NCI-H774 (cell line): ENCODE measurements around the gene RABGAP1.
A peak's percentile ranks its signal among the peaks of the same experiment; 100 is the strongest.

Experiments
- DNase-seq: peaks from one replicate; lab custom pipeline; 2025; lab: John Stamatoyannopoulos, UW

The RABGAP1 gene

GRCh38 chr9:122944960-122945888 is 4.4 kb downstream of the RABGAP1 start:
- DNase-seq = no peak

GRCh38 chr9:122946461-122947005 is 5.7 kb downstream of the RABGAP1 start:
- no peak for DNase-seq

GRCh38 chr9:122948313-122948712 is 7.5 kb downstream of the RABGAP1 start:
- no peak for DNase-seq

GRCh38 chr9:122949696-122950095 is 8.9 kb downstream of the RABGAP1 start:
- DNase-seq = no peak

GRCh38 chr9:122950263-122950662 is 9.4 kb downstream of the RABGAP1 start:
- DNase-seq = no peak

GRCh38 chr9:122951056-122951455 is 10.2 kb downstream of the RABGAP1 start:
- DNase-seq = no peak

GRCh38 chr9:122954253-122954691 is 13.5 kb downstream of the RABGAP1 start:
- DNase-seq = no peak

- DNase-seq = no peak
Measured at GRCh38 chr9:122955961-122956360, 15.1 kb downstream of the RABGAP1 start.

- DNase-seq = no peak
Measured at GRCh38 chr9:122961139-122961538, 20.3 kb downstream of the RABGAP1 start.

- DNase-seq = no peak
Measured at GRCh38 chr9:122975196-122975595, 34.4 kb downstream of the RABGAP1 start.

- DNase-seq = no peak
Measured at GRCh38 chr9:122978601-122979000, 37.8 kb downstream of the RABGAP1 start.

GRCh38 chr9:122986010-122986409 is 45.2 kb downstream of the RABGAP1 start:
- no peak for DNase-seq

- DNase-seq = no peak
Measured at GRCh38 chr9:122988141-122988540, 47.3 kb downstream of the RABGAP1 start.

GRCh38 chr9:122988920-122989621 is 48.3 kb downstream of the RABGAP1 start:
- DNase-seq = no peak

GRCh38 chr9:122991370-122991830 is 50.6 kb downstream of the RABGAP1 start:
- DNase-seq = peak; percentile 32

- DNase-seq = no peak
Measured at GRCh38 chr9:122996586-122996985, 55.8 kb downstream of the RABGAP1 start.

- DNase-seq = no peak
Measured at GRCh38 chr9:122998448-122998847, 57.6 kb downstream of the RABGAP1 start.

GRCh38 chr9:123000371-123001068 is 59.7 kb downstream of the RABGAP1 start:
- no peak for DNase-seq

- DNase-seq = no peak
Measured at GRCh38 chr9:123002754-123003153, 61.9 kb downstream of the RABGAP1 start.

- no peak for DNase-seq
Measured at GRCh38 chr9:123003466-123003865, 62.6 kb downstream of the RABGAP1 start.

- no peak for DNase-seq
Measured at GRCh38 chr9:123005964-123006363, 65.1 kb downstream of the RABGAP1 start.

GRCh38 chr9:123007269-123007668 is 66.4 kb downstream of the RABGAP1 start:
- DNase-seq = no peak
